KMS-11 (cell line): Measurements from ENCODE around the gene APELA.
"Not testable (repeated sequence)": the region's sequence is repeated elsewhere in the genome, so short reads cannot be mapped to it uniquely, and the experiment has no call there.

Experiments
- H2AFZ ChIP-seq: fragments of 200-600 bp; sonication (generic); 2 replicates; pipeline ENCODE4 v1.6.1; 2016; ENCODE audit warnings: antibody characterized with exemption, mixed run types, low read depth
- H3K27ac ChIP-seq: fragments of 200-600 bp; sonication (generic); 2 replicates; pipeline ENCODE4 v1.6.1; 2016; ENCODE audit warnings: mild to moderate bottlenecking, mixed run types
- H3K27me3 ChIP-seq: fragments of 200-600 bp; sonication (generic); 2 replicates; pipeline ENCODE4 v1.6.1; 2017; ENCODE audit warnings: mild to moderate bottlenecking, low read depth, mixed run types, moderate library complexity; ENCODE audit not compliant: insufficient read depth
- H3K36me3 ChIP-seq: fragments of 200-600 bp; sonication (generic); 2 replicates; pipeline ENCODE4 v1.6.1; 2017; ENCODE audit warnings: mild to moderate bottlenecking, mixed run types; ENCODE audit not compliant: insufficient read depth
- H3K4me1 ChIP-seq: fragments of 200-600 bp; sonication (generic); 2 replicates; pipeline ENCODE4 v1.6.1; 2016; ENCODE audit warnings: mild to moderate bottlenecking, low read depth, mixed run types; ENCODE audit not compliant: poor library complexity, severe bottlenecking
- H3K4me2 ChIP-seq: fragments of 200-600 bp; sonication (generic); 2 replicates; pipeline ENCODE4 v1.7.0; 2016; ENCODE audit warnings: mild to moderate bottlenecking, mixed run types
- H3K4me3 ChIP-seq: fragments of 200-600 bp; sonication (generic); IDR thresholded peaks from 2 replicates; pipeline ENCODE4 v1.6.1; 2017; ENCODE audit warnings: low read depth, low read length, mixed read lengths; ENCODE audit not compliant: insufficient read depth
- H3K79me2 ChIP-seq: fragments of 200-600 bp; sonication (generic); 2 replicates; pipeline ENCODE4 v1.6.1; 2016; ENCODE audit warnings: low read depth, mixed run types; ENCODE audit not compliant: insufficient read depth
- H3K9ac ChIP-seq: fragments of 200-600 bp; sonication (generic); 2 replicates; pipeline ENCODE4 v1.6.1; 2016; ENCODE audit warnings: mild to moderate bottlenecking, mixed run types
- H4K20me1 ChIP-seq: fragments of 200-600 bp; sonication (generic); 2 replicates; pipeline ENCODE4 v1.6.1; 2016; ENCODE audit warnings: mild to moderate bottlenecking, mixed run types; ENCODE audit not compliant: insufficient read depth
- CTCF ChIP-seq: fragments of 200-600 bp; sonication (generic); conservative IDR thresholded peaks from 2 replicates; pipeline ENCODE4 v1.6.1; 2017; ENCODE audit warnings: low read depth, mild to moderate bottlenecking, antibody characterized with exemption, low read length, moderate library complexity, mixed read lengths

Gene APELA

GRCh38 chr4:164926301-164926700, 49.3 kb downstream of the APELA start:
- Histone ChIP-seq H3K4me1 (peaks cover 6% of the 10 kb centered on the region), H3K27me3 (no peaks in the 10 kb centered on the region), H3K27ac (no peak overlapping the region), H3K4me3 (no peak overlapping the region), H4K20me1 (no peaks in the 10 kb centered on the region), H3K36me3 (no peaks in the 10 kb centered on the region), H3K4me2 (no peak overlapping the region), H3K79me2 (no peaks in the 10 kb centered on the region), H2AFZ (no peak overlapping the region), H3K9ac (no peak overlapping the region)
- TF ChIP-seq CTCF = no peak

- H3K36me3 ChIP-seq, H3K79me2 ChIP-seq, H2AFZ ChIP-seq, H3K27ac ChIP-seq, H3K9ac ChIP-seq, H3K27me3 ChIP-seq, H3K4me1 ChIP-seq, H3K4me2 ChIP-seq, H4K20me1 ChIP-seq, H3K4me3 ChIP-seq: not testable (repeated sequence)
Measured at GRCh38 chr4:164927101-164927500, 50.1 kb downstream of the APELA start.

- no peaks in the 10 kb centered on the region for H3K4me1 ChIP-seq
- no peak overlapping the region for H2AFZ ChIP-seq
- no peaks in the 10 kb centered on the region for H4K20me1 ChIP-seq
- H3K27me3 ChIP-seq = no peaks in the 10 kb centered on the region
- no peak for TF ChIP-seq CTCF
- H3K79me2 ChIP-seq = no peaks in the 10 kb centered on the region
- H3K36me3 ChIP-seq = no peaks in the 10 kb centered on the region
- H3K4me3 ChIP-seq = no peak overlapping the region
- H3K4me2 ChIP-seq = no peak overlapping the region
- no peak overlapping the region for H3K27ac ChIP-seq
- H3K9ac ChIP-seq = no peak overlapping the region
Measured at GRCh38 chr4:164930647-164931046, 53.7 kb downstream of the APELA start.

- H3K4me2 ChIP-seq = no peak overlapping the region
- H3K4me1 ChIP-seq = no peaks in the 10 kb centered on the region
- no peak overlapping the region for H3K9ac ChIP-seq
- H3K4me3 ChIP-seq = no peak overlapping the region
- no peaks in the 10 kb centered on the region for H4K20me1 ChIP-seq
- no peaks in the 10 kb centered on the region for H3K36me3 ChIP-seq
- H3K27ac ChIP-seq = no peak overlapping the region
- no peaks in the 10 kb centered on the region for H3K79me2 ChIP-seq
- H2AFZ ChIP-seq = no peak overlapping the region
- no peaks in the 10 kb centered on the region for H3K27me3 ChIP-seq
- no peak for TF ChIP-seq CTCF
Measured at GRCh38 chr4:164931551-164932324, 54.8 kb downstream of the APELA start.

- Histone ChIP-seq H4K20me1 (no peaks in the 10 kb centered on the region), H3K4me3 (no peak overlapping the region), H3K4me2 (no peak overlapping the region), H3K36me3 (no peaks in the 10 kb centered on the region), H3K27me3 (no peaks in the 10 kb centered on the region), H3K27ac (no peak overlapping the region), H3K9ac (no peak overlapping the region), H3K79me2 (no peaks in the 10 kb centered on the region), H3K4me1 (peaks cover 13% of the 10 kb centered on the region), H2AFZ (no peak overlapping the region)
- no peak for TF ChIP-seq CTCF
Measured at GRCh38 chr4:164933244-164933643, 56.3 kb downstream of the APELA start.
